Measurements from ENCODE around the gene PKD2.

PKD2 gene

DNA sequence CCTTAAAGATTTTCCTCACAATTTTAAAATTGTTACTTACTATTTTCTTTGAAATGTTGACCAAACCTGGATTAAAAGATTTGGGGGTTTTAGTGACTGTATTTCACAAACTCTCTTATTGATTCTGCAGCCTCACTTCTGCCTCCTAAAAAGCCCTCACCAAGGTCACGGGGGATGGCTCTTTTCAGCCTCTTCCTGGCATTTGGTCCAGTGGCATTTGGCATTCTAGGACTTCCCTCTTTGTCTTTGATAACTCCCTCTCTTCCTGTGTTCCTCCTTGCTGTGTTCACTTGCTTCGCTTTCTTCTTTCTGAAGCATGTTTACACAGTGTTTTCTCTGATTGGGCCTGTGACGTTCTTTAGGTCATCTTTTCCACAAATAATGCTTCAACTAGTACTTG lies 21.5 kb downstream of the PKD2 start:
- DNase-seq: no peak

DNA sequence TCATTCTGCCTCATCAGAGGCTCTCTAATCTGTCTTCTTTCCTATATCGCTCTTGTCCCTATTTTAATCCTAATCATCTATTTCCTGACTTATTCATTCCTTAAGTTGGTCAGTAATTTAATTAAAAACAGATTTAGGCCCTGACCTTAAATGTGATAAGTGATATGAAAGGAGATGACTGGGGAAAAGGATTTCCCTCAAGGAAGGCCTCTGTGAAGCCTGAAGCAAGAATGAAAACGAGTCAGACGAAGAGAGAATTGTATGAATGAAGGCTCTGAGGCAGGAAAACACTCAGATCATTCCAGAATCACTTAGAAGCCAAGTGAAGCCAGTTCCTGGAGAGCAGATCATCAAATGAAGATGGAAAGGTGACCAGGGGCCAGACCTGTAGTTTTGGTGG lies 22.1 kb downstream of the PKD2 start:
- no peak for DNase-seq

DNA sequence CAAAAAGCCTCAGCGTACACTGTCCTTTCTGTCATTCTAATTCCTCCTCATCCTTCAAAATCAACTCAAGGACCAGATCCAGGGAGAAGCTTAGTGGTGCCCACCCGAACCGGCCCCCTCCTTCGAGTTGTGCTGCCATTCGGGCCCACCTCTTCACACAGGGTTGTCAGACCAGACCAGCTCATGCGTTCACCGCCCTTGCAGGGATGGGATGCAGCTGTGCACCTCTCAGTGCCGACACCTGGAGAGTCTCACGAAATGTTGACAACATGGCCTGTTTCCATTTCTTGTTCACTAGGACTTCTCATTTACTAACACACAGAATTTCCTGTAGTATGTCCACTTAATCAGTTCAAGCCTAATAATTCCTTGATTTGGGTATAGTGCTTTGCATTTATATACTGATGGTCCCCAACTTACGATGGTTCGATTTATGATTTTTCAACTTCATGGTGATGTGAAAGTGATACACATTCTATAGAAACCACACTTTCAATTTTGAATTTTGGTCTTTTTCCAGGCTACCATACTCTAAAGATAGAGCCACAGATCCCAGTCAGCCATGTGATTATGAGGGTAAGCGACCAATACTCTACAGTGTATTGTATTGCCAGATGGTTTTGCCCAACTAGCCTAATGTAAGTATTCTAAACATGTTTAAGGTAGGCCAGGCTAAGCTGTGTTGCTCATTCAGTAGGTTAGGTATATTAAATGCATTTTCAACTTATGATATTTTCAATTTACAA lies 23.3 kb downstream of the PKD2 start:
- DNase-seq: no peak

DNA sequence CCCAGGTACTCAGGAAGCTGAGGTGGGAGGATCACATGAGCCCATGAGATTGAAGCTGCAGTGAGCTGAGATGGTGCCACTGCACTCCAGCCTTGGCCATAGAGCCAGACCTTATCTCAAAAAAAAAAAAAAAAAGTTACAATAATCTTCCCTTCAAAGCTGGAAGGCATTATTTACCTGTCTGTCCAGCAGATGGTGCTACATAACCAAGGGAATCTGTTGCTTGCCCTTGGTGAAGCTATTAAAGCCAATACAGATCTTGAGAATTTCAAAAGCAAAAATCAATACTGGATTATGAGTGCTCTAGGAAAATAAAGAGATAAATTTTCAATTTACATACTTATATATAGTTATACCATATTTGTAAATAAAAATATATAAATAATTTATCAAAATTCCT lies 25.9 kb downstream of the PKD2 start:
- DNase-seq: peak; percentile 33

DNA sequence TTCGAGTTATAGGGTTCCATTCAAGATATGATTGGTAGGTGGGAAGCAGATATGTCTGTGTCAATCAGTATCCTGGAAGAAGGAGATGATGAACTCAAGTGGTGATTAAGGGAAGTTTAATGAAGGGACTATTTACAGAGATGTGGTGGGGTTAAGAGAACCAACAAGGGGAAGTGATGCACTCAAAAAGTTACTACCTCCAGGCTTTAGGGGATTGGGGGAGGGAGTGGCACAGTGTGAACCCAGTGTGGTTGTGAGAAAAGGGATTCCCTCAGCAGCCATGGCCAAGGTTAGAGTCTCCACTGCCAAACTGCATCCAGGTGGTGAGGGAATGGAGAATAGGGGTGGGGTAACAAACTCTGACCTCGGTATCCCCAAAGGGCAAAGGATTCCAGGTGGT lies 27.9 kb downstream of the PKD2 start:
- no peak for DNase-seq

DNA sequence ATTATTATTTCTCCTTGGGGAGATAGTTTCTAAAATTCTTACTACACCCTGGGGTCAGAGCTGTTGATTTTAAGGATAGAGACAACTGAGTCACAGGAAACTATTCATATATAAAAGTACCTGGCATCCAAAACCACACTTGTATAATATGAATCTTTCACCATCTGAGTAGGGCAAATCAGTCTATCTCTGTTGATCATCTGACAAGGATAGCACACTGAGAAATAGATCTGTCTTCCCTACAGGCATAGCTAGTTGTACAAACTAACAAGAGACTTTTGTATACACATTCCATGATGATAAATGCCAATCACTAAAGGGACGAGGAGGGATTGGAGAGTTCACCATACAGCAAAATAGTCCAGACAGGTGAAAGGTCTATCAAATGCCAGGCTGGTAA lies 30.0 kb downstream of the PKD2 start:
- DNase-seq: no peak

DNA sequence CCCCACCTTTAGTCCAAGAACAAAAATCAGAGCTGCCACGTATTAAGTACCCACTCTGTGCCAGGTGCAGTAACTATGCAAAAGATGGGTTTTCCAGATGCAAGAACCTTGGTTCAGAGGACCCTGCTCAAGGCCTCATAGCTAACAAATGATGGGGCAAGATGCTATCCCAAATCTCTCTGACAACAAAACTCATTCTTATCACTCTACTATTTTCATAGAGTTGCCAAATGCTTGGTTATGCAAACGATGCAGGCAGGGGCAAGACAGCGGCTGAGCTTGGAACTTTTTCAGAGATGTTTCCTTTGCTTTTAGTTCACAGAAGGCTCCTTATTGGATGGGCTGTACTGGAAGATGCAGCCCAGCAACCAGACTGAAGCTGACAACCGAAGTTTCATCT lies 30.5 kb downstream of the PKD2 start:
- no peak for DNase-seq

DNA sequence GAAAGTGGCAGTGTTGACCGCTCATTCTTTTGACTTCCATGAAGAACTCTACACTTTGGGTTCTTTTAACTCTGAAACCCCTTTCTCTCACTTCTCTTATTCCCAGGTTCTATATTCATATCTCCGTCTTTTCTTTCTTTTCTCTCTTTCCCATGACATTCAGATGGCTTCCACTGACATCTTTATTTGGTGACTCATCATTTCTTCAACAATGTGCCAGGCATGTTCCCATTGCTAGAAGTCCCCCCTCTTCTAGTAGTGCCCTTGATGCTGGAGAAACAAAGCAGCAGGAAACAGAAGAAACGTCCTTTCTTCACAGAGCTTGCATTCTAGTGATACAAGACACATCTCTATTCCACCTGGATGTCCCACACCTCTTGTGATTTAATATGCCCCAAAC lies 33.3 kb downstream of the PKD2 start:
- no peak for DNase-seq

DNA sequence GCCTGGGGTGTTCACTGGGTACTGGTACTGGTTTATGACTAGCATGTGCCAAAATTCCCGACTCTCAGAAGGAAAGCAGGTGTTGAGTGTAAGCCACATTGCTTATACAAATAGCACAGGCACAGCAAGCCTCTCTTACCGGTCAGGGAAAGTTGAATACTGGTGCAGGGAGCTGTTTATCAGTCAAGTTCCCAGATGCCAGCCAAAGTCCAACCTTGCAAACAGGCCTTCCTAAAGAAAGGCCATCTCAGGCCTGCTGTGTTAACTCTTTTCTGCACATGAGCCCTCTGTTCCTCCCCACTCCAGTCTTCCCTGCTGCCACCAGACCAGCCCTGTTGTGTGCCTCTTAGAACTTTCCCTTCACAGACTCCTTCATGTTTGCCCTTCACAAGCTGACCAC lies 34.2 kb downstream of the PKD2 start:
- no peak for DNase-seq

DNA sequence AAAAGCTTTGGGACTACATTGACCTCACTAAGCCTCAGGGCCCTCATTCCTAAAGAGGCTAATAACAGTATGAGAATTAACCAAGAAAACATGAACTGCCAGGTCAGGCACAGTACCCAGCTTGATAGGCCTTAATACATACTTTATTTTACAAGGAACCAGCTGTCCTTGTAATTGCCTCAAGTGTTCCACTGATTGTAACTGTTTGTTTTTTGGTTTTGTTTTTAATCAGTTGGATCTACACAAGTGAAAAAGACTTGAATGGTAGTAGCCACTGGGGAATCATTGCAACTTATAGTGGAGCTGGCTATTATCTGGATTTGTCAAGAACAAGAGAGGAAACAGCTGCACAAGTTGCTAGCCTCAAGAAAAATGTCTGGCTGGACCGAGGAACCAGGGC lies 35.6 kb downstream of the PKD2 start:
- no peak for DNase-seq

DNA sequence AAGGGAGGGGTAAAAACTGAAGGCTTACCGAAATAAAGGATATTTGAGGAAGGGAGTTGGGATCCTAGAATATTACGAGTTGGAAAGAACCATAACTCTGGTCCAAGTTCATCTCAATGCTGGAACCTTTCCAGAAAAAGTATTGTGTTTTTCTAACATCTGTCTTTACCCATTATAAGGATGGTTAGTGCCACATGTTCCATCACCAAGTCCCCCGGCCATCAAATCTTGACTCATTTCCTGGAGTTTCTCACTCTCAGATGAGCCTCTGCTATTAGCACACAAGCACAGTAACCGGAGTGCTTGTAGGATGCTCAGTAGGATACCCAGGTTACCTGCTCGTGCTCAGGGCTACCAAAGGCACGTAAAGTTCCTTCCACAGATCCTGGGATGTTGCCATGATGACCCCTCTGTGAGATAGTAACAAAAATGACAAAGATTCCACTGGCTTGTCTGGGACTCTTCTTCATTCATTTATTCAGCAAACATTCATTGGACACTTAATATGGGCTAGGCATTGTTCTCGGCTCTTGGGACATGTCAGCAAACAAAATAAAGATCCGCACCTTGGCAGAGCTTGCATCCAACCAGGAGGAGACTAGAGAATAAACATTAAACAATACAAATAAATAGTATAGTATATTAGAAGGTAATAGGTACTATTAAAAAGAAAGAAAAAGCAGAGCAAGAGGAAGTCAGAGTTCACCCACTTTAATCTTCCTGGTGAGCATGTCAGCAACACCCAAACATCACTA lies 36.3 kb downstream of the PKD2 start:
- no peak for DNase-seq

DNA sequence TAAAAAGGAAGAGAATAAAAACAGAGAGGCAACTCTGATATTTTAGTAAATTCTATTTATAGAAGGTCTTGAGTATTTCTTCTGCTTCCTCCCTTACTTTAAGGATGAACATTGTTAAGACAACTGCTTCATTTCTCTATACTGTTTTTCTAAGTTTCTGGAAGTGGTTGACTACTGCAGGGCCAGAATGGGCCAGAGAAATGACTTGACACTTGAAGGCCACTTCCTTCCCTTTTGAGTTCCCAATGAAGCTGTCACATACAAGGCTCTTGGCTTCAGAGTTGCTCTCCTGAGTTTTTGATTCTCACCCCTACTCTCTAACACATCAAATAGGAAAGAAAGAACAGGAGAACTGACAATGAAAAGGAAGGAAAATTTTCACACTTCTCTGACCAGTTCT lies 37.6 kb downstream of the PKD2 start:
- no peak for DNase-seq

DNA sequence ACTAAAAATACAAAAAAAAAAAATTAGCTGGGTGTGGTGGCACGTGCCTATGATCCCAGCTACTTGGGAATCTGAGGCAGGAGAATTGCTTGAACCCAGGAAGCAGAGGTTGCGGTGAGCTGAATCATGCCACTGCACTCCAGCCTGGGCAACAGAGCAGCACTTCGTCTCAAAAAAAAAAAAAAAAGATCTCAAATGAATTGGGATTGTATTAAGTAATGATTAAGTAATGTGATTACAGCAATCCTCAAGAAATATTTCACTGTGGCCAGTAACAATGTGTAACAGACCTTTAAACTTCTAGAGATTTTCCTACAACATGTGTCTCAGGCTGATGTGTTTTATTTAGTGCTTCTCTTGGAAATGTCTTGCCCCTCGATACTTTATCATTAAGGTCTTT lies 46.8 kb downstream of the PKD2 start:
- no peak for DNase-seq

DNA sequence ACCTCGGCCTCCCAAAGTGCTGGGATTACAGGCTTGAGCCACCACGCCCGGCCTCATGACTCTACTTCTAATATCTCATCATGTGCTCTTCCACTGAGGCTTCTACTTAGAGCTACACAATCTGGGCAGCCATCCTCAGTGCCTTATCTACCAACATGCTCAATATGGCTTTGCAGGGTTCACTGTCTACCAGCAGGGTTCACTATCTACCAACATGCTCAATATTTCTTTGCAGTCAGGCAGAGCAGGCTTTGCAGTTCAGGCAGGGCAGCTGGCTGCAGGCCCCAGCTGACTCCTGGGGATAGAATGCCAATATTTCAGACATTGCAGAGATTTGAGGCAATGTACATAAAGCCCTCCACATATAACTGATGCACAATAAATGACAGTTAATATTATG lies 47.5 kb downstream of the PKD2 start:
- no peak for DNase-seq

DNA sequence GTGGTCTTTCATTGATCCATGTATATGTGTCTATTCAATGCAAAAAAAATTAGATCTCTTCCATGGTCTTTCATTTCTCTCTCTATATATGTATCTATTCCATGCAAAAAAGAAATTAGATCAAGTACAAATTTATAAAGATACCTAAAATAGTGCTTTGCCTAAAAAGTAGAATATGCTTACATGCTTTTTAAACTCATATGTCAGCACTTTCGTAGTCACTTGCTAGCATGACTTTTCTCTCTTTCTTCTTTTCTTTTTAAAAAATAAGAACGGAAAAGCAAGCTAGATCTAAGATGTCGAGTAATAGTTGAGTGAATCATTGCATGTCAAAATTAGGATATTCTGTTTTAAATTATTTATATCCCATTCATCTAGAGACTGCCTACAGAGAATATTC lies 50.9 kb downstream of the PKD2 start:
- no peak for DNase-seq

DNA sequence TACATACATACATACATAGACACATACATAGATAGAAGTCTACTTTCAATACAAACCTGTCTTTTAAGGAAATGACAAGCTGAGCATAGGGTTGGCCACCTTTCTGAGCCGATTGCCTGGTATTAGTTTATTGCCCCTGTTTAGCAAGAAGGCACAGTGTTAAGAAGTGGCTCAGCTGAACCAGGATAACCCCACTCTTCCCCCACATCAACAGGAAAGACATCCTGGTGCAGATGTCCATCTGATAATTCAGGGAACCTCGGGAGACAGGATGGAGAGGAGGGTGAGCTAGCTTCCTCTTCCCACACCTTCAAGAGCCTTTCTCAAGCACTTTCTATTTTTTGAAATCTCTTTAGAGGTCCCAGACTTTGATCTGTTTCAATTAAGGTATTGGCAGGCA lies 52.3 kb downstream of the PKD2 start:
- no peak for DNase-seq

DNA sequence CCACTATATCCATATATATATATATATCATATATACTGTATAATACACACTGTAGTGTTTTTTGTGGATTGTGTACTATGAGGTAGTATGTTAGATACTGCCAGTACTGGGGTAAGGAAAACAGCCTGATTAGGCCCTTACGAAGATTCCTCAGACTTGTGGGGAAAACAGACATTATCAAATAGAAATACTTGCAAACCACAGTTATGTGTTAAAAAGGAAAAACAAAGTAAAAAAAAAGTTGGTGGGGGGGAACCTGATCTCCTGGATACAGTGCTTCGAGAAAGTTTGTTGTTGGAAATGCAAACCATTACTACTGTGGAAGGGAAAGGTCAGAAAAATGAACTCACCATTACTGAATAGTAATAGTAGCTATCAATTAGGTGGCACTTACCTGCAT lies 53.0 kb downstream of the PKD2 start:
- no peak for DNase-seq

DNA sequence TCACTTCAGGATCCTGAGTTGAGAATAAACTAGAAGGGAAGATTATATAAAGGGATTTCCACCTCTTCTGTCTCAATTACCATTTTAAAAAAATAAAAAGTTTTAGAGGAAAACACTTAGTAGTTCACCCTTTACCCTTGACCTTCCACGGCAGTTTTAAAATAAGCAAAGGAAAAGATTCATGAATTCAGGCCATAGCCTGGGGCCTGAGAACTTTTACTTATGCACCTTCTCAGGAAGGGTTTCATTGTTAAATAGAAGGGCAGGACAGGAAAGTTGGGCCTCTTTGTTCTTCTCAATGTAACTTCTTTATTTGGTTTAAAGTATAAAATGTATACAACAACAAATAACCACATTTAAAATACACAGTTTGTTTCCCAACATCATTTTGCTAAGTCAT lies 54.9 kb downstream of the PKD2 start:
- no peak for DNase-seq

DNA sequence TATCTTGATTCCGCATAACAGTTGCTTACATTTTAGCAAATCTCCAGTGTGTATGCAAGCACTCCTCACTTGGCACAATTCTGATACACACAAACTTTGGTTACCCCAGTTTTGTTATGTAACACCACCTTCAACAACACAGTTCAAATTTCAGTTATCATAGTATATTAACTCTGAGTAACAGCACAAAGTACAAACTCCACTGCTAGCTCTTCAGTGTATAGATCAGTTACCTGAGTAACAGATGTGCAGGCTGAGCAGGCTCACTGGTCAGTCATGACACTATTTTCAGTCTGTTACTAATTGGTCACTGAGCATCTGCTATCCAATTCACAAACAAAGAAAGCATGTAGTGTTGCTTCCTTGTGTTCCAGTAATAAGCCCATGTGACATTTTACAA lies 55.4 kb downstream of the PKD2 start:
- no peak for DNase-seq

DNA sequence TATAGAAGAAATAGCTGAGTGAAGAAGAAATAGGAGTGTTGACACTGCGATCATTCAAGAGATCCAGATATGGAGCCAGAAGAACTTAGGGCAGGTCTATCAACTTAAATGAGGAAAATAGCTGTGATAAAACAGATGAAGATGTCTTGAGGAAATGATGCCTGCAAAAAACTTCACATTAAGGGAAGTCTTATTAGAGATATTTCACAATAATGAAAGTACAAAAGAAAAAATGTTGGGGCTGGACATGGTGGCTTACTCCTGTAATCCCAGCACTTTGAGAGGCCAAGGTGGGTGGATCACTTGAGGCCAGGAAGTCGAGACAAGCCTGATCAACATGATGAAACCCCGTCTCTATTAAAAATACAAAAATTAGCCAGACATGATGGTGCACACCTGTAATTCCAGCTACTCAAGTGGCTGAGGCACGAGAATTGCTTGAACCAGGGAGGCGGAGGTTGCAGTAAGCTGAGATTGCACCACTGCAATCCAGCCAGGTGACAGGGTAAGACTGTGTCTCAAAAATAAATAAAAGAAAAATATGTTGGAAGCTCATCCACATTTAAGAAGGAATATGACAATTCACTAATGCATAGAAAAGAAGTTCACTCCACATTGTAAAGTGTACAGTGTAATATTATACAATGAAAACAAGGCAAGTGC lies 56.3 kb downstream of the PKD2 start:
- DNase-seq: no peak

DNA sequence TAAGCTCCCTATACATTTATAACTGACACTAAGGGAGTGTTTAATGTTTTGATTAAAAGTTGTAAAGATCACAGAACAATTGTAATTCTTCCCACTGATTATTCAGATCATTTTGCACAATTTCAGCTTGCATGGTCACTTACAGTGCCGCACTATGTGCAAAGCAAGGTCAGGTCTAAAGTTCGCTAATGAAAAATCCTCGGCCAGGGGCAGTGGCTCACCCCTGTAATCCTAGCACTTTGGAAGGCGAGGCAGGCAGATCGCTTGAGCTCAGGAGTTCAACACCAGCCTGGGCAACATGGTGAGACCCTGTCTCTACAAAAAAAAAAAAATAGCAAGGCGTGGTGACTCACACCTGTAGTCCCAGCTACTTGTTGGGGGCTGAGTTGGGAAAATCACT lies 57.0 kb downstream of the PKD2 start:
- no peak for DNase-seq

DNA sequence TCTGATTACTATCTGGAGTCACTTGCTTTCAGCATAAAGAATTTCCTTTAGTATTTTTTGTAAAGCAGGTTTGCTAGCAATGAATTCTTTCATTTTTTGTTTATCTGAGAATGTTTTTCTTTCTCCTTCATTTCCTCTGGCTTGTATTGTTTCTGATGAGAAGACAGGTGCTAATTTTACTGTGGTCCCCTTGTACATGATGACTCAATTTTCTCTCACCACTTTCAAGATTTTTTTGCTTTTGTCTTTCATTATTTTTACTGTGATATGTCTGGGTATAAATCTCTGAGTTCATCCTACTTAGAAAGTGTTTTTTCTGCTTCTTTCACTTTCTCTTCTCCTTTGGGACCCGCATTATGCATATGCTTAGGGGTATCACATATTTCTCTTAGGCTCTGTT lies 62.6 kb downstream of the PKD2 start:
- no peak for DNase-seq

DNA sequence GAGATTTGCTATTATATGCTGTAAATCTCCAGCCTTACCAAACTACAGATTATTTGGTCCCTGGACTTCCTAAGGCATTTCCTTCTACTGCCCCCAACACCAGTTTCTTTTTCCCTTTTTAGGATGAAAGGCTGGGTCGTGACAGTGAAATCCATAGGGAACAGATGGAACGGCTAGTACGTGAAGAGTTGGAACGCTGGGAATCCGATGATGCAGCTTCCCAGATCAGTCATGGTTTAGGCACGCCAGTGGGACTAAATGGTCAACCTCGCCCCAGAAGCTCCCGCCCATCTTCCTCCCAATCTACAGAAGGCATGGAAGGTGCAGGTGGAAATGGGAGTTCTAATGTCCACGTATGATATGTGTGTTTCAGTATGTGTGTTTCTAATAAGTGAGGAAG lies 67.9 kb downstream of the PKD2 start:
- no peak for DNase-seq

DNA sequence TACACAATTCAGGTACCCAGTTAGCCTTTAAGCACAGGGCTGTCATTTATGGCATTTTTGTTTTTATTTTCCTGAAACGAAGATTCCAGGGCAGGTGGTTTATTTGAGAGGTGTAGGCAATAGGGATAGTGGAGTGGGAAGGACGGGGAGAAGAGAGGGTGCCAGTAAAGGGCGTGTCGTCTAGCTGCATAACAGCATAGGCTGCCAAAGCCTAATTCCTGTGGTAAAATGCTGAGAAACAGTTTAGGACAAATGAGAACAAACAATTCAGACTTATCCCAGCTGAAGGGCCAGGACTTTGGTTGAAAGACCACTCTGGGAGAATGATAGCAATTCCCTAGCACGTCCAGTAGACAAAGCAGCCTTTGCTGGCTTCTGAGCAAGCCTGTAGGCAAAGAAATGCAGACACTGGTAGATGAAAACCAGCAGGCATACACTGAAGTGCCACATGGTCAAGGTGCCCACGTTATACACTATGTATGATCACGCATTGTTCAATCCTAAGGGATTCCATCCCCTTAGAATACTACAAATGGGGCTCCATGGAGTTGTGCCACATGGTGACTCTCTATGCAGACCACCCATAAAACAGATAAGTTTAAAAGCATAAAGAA lies 70.6 kb downstream of the PKD2 start:
- no peak for DNase-seq
